HEK293 (cell line): ENCODE data around the gene SPTBN1.

Experiments used
- CTCF ChIA-PET: fragments of 350-600 bp; formaldehyde crosslinking; extraction: SDS; loops from one replicate; lab custom pipeline; 2021; ENCODE audit warnings: antibody characterized with exemption; lab: Yijun Ruan, JAX
- POLR2A ChIA-PET: fragments of 300-600 bp; formaldehyde crosslinking; extraction: SDS; loops from one replicate; lab custom pipeline; 2020; ENCODE audit warnings: antibody characterized with exemption, inconsistent platforms; lab: Yijun Ruan, JAX
- H3K27ac ChIP-seq: fragments of 200-500 bp; sonication (Bioruptor generic); 2 replicates; pipeline ENCODE4 v1.5.1; 2014; ENCODE audit warnings: low read depth, low read length, control low read depth, inconsistent platforms; ENCODE audit errors: extremely low read depth
- H3K36me3 ChIP-seq, 2 experiments: fragments of 200-500 bp in 1 of 2; sonication (Bioruptor generic) in 1 of 2; 1 replicate in 1 of 2; 2 replicates in 1 of 2; pipeline ENCODE4 v1.5.1; 2014 to 2017; ENCODE audit warnings: inconsistent platforms in 2 of 2, low read length in 2 of 2; ENCODE audit not compliant: control insufficient read depth in 2 of 2, insufficient read depth in 1 of 2
- H3K4me1 ChIP-seq: fragments of 200-500 bp; sonication (Bioruptor generic); 2 replicates; pipeline ENCODE4 v1.5.1; 2014; ENCODE audit warnings: mild to moderate bottlenecking, low read length, inconsistent platforms; ENCODE audit not compliant: control insufficient read depth, insufficient read depth
- H3K4me3 ChIP-seq: 2 replicates; pipeline ENCODE4 v1.5.1; 2011; ENCODE audit warnings: low read depth, mild to moderate bottlenecking, control low read depth, low read length, moderate library complexity
- H3K9me3 ChIP-seq: fragments of 200-500 bp; sonication (Bioruptor generic); 2 replicates; pipeline ENCODE4 v1.5.1; 2014; ENCODE audit warnings: low read depth, low read length, inconsistent platforms; ENCODE audit not compliant: control insufficient read depth, insufficient read depth
- HOXA7 ChIP-seq: sonication (generic); formaldehyde crosslinking; IDR thresholded peaks from 2 replicates; pipeline ENCODE4 v1.8.1; 2022; ENCODE audit warnings: missing genetic modification reagents, borderline replicate concordance
- PRDM1 ChIP-seq: fragments of 450-650 bp; formaldehyde crosslinking; IDR thresholded peaks from 2 replicates; pipeline ENCODE4; 2016; ENCODE audit warnings: missing biosample characterization, missing genetic modification characterization
- SETDB1 ChIP-seq: IDR thresholded peaks from one replicate; pipeline ENCODE4 v1.6.1; 2017; ENCODE audit warnings: mild to moderate bottlenecking, low read length, moderate library complexity, mixed read lengths; ENCODE audit not compliant: insufficient read length
- SP2 ChIP-seq: fragments of 450-650 bp; formaldehyde crosslinking; IDR thresholded peaks from 2 replicates; pipeline ENCODE4 v1.5.1; 2016; ENCODE audit warnings: missing biosample characterization, missing genetic modification characterization
- ZBTB8A ChIP-seq: fragments of 450-650 bp; formaldehyde crosslinking; IDR thresholded peaks from 2 replicates; pipeline ENCODE4 v1.5.1; 2016; ENCODE audit warnings: missing biosample characterization, missing genetic modification characterization
- ZNF394 ChIP-seq: fragments of 450-650 bp; formaldehyde crosslinking; IDR thresholded peaks from 2 replicates; pipeline ENCODE4 v1.5.1; 2016; ENCODE audit warnings: missing biosample characterization, missing genetic modification characterization, mild to moderate bottlenecking, moderate library complexity, borderline replicate concordance
- ZNF544 ChIP-seq: fragments of 450-650 bp; formaldehyde crosslinking; IDR thresholded peaks from 2 replicates; pipeline ENCODE4 v1.5.0; 2017; ENCODE audit warnings: missing biosample characterization, missing genetic modification characterization
- ZNF596 ChIP-seq: fragments of 450-650 bp; IDR thresholded peaks from 2 replicates; pipeline ENCODE4 v1.5.0; 2018; ENCODE audit warnings: missing biosample characterization, mild to moderate bottlenecking, missing genetic modification characterization, moderate library complexity
- ZNF600 ChIP-seq: fragments of 450-650 bp; formaldehyde crosslinking; IDR thresholded peaks from 2 replicates; pipeline ENCODE4 v1.5.1; 2016; ENCODE audit warnings: missing biosample characterization, missing genetic modification characterization
- ZNF623 ChIP-seq: fragments of 450-650 bp; formaldehyde crosslinking; IDR thresholded peaks from 2 replicates; pipeline ENCODE4 v1.5.1; 2016; ENCODE audit warnings: missing biosample characterization, missing genetic modification characterization
- ZNF654 ChIP-seq: fragments of 450-650 bp; formaldehyde crosslinking; IDR thresholded peaks from 2 replicates; pipeline ENCODE4 v1.5.1; 2016; ENCODE audit warnings: low read depth, missing biosample characterization, missing genetic modification characterization
- ZNF785 ChIP-seq: fragments of 450-650 bp; formaldehyde crosslinking; IDR thresholded peaks from 2 replicates; pipeline ENCODE4 v1.5.1; 2016; ENCODE audit warnings: missing biosample characterization, missing genetic modification characterization
- ZNF792 ChIP-seq: fragments of 450-650 bp; formaldehyde crosslinking; IDR thresholded peaks from 2 replicates; pipeline ENCODE4 v1.5.1; 2016; ENCODE audit warnings: missing biosample characterization, missing genetic modification characterization
- ZSCAN30 ChIP-seq: fragments of 450-650 bp; IDR thresholded peaks from 2 replicates; pipeline ENCODE4 v1.5.1; 2018; ENCODE audit warnings: missing biosample characterization, mild to moderate bottlenecking, missing genetic modification characterization, moderate library complexity
- TF ChIP-seq, protein P1 (sequence below): fragments of 450-650 bp; formaldehyde crosslinking; IDR thresholded peaks from 2 replicates; pipeline ENCODE4 v1.5.1; 2016; ENCODE audit warnings: missing biosample characterization, missing genetic modification characterization
- TF ChIP-seq, protein P2 (sequence below): fragments of 450-650 bp; formaldehyde crosslinking; IDR thresholded peaks from 2 replicates; pipeline ENCODE4 v1.5.1; 2016; ENCODE audit warnings: missing biosample characterization, missing genetic modification characterization

Gene SPTBN1

DNA sequence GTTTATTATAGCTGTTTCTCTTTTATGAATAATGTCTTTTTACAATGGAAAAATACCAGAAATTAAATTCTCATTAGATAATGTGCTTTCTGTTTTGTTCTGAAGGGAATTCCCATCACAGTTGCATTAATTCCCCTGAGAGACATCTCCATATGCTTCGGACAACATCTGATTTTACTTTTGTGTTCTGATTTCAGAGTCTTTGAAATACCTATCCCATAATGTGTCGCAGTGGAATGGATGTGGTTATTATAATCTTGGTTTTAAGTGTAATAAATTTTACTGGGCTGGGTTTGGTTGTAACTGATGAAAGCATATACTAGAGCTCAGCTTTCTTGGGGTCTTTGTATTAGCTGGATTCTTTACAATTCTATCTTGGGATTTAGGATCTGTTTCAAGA, 12.5 kb downstream of the SPTBN1 start:
- CTCF ChIA-PET, result interaction anchor here (0.6 kb wide), 1 partner anchor 75 kb away, joined by 4 read pairs; no protein-coding TSS in a partner anchor
- TF ChIP-seq ZNF792 (tag by site-specific recombination), result no peak
- no peak for TF ChIP-seq ZNF394 (tag by site-specific recombination)
- no peak for TF ChIP-seq ZNF596 (tag by site-specific recombination)
- no peak for TF ChIP-seq ZNF623 (tag by site-specific recombination)
- TF ChIP-seq, protein P1, sequence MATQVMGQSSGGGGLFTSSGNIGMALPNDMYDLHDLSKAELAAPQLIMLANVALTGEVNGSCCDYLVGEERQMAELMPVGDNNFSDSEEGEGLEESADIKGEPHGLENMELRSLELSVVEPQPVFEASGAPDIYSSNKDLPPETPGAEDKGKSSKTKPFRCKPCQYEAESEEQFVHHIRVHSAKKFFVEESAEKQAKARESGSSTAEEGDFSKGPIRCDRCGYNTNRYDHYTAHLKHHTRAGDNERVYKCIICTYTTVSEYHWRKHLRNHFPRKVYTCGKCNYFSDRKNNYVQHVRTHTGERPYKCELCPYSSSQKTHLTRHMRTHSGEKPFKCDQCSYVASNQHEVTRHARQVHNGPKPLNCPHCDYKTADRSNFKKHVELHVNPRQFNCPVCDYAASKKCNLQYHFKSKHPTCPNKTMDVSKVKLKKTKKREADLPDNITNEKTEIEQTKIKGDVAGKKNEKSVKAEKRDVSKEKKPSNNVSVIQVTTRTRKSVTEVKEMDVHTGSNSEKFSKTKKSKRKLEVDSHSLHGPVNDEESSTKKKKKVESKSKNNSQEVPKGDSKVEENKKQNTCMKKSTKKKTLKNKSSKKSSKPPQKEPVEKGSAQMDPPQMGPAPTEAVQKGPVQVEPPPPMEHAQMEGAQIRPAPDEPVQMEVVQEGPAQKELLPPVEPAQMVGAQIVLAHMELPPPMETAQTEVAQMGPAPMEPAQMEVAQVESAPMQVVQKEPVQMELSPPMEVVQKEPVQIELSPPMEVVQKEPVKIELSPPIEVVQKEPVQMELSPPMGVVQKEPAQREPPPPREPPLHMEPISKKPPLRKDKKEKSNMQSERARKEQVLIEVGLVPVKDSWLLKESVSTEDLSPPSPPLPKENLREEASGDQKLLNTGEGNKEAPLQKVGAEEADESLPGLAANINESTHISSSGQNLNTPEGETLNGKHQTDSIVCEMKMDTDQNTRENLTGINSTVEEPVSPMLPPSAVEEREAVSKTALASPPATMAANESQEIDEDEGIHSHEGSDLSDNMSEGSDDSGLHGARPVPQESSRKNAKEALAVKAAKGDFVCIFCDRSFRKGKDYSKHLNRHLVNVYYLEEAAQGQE (tag by site-specific recombination), result no peak
- no peak for TF ChIP-seq ZBTB8A (tag by site-specific recombination)
- TF ChIP-seq ZSCAN30 (tag by site-specific recombination), result no peak
- TF ChIP-seq ZNF785 (tag by site-specific recombination), result no peak
- TF ChIP-seq PRDM1 (tag by site-specific recombination), result no peak
- TF ChIP-seq ZNF600 (tag by site-specific recombination), result no peak
- no peak for TF ChIP-seq ZNF654 (tag by site-specific recombination)
- TF ChIP-seq SP2 (tag by site-specific recombination), result no peak
- no peak for TF ChIP-seq HOXA7 (CRISPR knock-in tag)
- TF ChIP-seq ZNF544 (tag by site-specific recombination), result no peak
- peaks cover 33% of the 10 kb centered on the region for H3K4me1 ChIP-seq

DNA sequence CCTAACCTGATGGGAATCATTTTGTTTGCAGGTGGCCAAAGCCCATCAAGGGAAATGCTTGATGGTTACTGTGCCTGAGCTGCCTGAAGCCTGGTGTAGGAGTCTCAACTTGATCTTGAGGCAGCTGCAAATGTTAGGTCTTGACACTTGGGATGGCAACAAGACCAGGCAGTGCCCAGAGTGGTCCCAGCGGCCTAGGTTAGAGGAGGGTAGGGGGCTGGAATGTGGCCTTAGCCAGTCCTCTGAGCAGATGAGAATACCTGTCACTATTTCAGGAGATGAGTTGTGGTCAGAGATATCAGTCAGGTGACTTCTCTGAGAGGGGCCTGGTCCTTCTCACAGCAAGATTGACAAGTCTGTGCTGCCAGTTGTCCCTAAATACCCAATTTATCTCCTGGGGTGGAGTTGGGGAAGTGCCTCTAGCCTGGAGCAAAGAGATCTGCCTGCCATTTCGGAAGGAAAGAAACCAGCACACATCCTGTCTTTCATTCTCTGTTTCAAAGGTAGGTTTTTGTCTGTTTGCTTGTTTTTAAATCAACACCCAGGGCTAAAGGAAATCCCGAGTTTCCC, 13.4 kb downstream of the SPTBN1 start:
- TF ChIP-seq, protein P2, sequence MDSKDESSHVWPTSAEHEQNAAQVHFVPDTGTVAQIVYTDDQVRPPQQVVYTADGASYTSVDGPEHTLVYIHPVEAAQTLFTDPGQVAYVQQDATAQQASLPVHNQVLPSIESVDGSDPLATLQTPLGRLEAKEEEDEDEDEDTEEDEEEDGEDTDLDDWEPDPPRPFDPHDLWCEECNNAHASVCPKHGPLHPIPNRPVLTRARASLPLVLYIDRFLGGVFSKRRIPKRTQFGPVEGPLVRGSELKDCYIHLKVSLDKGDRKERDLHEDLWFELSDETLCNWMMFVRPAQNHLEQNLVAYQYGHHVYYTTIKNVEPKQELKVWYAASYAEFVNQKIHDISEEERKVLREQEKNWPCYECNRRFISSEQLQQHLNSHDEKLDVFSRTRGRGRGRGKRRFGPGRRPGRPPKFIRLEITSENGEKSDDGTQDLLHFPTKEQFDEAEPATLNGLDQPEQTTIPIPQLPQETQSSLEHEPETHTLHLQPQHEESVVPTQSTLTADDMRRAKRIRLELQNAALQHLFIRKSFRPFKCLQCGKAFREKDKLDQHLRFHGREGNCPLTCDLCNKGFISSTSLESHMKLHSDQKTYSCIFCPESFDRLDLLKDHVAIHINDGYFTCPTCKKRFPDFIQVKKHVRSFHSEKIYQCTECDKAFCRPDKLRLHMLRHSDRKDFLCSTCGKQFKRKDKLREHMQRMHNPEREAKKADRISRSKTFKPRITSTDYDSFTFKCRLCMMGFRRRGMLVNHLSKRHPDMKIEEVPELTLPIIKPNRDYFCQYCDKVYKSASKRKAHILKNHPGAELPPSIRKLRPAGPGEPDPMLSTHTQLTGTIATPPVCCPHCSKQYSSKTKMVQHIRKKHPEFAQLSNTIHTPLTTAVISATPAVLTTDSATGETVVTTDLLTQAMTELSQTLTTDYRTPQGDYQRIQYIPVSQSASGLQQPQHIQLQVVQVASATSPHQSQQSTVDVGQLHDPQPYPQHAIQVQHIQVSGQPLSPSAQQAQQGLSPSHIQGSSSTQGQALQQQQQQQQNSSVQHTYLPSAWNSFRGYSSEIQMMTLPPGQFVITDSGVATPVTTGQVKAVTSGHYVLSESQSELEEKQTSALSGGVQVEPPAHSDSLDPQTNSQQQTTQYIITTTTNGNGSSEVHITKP, result no peak
- no peak for TF ChIP-seq SETDB1
- H3K4me1 ChIP-seq, result peaks cover 36% of the 10 kb centered on the region
- H3K36me3 ChIP-seq, result no peaks in the 10 kb centered on the region
- no peak overlapping the region for H3K4me3 ChIP-seq
- ChIA-PET POLR2A (interaction anchor here (1.1 kb wide), 1 partner anchor 11 kb away, joined by 3 read pairs; no protein-coding TSS in a partner anchor), CTCF (interaction anchor here (0.5 kb wide), 1 partner anchor 264 kb away, joined by 3 read pairs; no protein-coding TSS in a partner anchor)
- no peaks in the 10 kb centered on the region for H3K9me3 ChIP-seq
- H3K27ac ChIP-seq, result no peak overlapping the region

More for the DNA sequence above, 12.5 kb downstream of the SPTBN1 start:
- no peaks in the 10 kb centered on the region for H3K36me3 ChIP-seq
- H3K9me3 ChIP-seq, result no peaks in the 10 kb centered on the region
- POLR2A ChIA-PET, result interaction anchor here (1.1 kb wide), 1 partner anchor 12 kb away, joined by 3 read pairs; no protein-coding TSS in a partner anchor
- no peak overlapping the region for H3K4me3 ChIP-seq
- no peak overlapping the region for H3K27ac ChIP-seq
